Fibroblast of peridontal ligament (primary cell): ENCODE results near the gene CAD.

Experiments
- DNase-seq: peaks from one replicate; pipeline ENCODE4 v3.0.0-alpha.2; 2010; ENCODE audit errors: extremely low read depth

The CAD gene

GRCh38 chr2:27225526-27225925 is 8.4 kb downstream of the CAD start:
- no peak for DNase-seq

DNA sequence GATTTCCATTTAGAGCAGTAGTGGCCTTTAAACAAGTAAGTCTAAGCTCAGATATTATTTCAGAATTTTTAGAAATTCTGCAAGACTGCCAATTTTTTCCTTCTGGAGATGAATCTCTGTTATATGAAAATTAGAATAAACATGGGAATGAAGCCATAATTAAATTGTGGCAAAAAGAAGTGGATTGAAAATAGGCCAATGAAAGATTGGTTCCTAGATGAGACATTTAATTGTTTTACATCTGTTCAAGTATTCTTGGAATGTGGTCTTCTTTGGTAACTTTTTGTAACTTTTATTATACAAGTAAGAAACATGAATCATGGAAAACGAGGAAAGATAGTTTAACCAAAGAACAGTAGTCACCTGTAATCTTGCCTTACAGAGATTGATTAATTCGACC is 10.3 kb downstream of the CAD start:
- DNase-seq: no peak

GRCh38 chr2:27231921-27232320 is 14.8 kb downstream of the CAD start:
- no peak for DNase-seq

DNA sequence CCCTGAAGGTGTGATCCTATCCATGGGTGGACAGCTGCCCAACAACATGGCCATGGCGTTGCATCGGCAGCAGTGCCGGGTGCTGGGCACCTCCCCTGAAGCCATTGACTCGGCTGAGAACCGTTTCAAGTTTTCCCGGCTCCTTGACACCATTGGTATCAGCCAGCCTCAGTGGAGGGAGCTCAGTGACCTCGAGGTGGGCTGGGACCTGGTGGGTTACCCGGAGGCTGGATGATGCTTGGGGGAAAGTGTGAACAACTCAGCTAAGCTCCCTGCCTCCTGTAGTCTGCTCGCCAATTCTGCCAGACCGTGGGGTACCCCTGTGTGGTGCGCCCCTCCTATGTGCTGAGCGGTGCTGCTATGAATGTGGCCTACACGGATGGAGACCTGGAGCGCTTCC is 16.2 kb downstream of the CAD start:
- DNase-seq: no peak

DNA sequence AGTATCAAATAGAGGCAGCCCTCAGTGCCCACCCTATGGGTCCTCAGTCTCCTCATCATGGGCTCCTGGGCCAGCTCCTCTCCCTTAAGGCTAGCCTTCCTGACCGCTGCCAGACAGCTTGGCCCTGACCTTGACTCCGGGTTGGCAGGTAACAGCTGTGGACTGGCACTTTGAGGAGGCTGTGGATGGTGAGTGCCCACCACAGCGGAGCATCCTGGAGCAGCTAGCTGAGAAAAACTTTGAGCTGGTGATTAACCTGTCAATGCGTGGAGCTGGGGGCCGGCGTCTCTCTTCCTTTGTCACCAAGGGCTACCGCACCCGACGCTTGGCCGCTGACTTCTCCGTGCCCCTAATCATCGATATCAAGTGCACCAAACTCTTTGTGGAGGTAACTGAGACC is 19.0 kb downstream of the CAD start:
- DNase-seq: no peak

DNA sequence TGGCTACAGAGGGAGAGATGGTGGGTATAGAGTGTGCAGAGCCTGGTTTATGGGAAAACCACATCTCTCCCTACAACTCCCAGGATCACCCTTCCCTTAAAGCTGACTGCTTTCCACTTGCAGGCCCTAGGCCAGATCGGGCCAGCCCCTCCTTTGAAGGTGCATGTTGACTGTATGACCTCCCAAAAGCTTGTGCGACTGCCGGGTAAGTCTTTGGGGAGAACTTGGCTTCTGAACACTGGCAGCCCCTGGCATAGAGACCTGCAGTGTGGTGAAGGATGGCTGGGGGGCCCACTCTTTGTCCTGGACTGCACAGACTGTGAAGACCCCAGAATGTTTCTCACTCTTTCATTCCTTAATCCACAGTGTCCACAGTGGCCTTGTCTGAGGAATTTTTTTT is 19.5 kb downstream of the CAD start:
- no peak for DNase-seq

GRCh38 chr2:27237341-27237945 is 20.3 kb downstream of the CAD start:
- DNase-seq: no peak

DNA sequence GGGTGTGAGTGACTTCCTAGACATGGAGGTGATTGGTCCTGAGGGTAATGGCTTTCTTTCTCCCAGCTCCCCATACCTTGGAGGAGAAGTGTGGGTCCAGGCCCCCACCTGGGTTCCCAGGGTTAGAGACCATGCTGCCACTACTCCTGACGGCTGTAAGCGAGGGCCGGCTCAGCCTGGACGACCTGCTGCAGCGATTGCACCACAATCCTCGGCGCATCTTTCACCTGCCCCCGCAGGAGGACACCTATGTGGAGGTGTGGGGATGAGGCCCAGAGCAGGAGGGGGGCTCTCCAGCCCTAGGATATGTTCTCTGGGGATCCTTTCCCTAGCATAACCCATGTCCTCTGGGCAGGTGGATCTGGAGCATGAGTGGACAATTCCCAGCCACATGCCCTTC is 21.8 kb downstream of the CAD start:
- no peak for DNase-seq

DNA sequence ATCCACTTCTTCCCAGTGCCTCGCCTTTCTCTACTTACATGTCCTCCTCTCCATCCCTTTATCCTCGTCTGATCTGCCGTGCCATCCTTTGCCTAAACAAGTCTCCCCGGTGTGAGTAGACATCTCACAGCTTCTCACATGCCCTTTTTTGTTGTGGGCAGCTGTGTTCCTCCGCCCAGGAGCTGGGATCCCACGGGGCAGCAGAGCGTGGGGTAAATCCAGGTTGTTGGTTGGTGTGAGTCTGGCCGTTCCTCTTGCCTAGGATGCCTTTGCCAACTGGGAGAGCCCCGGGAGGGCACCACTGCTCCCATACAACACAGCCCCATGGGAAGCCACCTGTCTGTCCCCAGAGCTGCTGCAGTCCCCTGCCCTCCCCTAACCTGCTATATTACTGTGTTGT is 23.2 kb downstream of the CAD start:
- no peak for DNase-seq

- no peak for DNase-seq
Measured at GRCh38 chr2:27241761-27242613, 24.8 kb downstream of the CAD start.

DNA sequence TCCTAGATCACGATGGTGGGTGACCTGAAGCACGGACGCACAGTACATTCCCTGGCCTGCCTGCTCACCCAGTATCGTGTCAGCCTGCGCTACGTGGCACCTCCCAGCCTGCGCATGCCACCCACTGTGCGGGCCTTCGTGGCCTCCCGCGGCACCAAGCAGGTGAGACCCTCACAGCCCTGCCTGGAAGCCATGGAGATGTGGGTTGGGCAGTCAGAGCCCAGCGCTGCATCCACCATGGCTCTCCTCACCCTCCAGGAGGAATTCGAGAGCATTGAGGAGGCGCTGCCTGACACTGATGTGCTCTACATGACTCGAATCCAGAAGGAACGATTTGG is 25.4 kb downstream of the CAD start:
- DNase-seq: no peak

GRCh38 chr2:27243391-27244130 is 26.4 kb downstream of the CAD start:
- DNase-seq: no peak

DNA sequence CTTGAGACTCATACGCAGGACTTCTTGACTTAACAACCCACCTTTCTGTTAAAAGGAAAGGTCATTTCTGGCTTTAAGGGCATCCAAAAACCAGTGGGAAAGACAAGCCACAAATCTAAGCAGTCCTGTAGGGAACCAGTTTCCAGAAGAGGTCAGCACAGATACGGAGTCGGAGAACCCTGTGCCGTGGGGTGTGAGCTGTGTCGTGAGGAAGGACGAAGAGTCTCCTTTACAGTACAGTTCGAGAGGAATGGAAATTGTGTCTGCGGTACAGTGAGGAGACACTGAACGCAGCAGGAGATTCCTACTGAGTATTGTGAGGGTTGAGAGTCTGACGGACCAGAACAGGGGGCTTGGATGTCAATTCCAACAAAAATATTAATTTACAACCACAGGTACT is 27.9 kb downstream of the CAD start:
- DNase-seq: no peak

DNA sequence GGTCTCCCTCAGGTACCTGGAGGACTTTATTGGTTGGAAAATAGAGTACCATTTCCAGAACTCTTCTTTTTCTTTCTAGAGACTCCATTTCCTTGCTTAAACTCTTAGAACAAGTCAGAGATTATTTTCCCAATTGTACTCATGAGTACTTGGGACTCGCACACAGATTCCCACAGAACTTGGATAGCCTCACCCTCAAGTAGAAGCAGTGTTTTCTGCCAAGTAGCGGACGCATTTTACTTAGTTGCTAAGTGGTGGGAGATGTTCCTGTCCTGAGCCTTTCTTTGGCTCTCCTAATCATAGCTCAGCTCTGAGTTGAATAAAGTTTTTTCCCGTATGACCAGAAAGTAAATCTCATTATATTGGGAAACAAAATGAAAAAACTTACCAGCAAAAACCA is 28.5 kb downstream of the CAD start:
- DNase-seq: no peak

DNA sequence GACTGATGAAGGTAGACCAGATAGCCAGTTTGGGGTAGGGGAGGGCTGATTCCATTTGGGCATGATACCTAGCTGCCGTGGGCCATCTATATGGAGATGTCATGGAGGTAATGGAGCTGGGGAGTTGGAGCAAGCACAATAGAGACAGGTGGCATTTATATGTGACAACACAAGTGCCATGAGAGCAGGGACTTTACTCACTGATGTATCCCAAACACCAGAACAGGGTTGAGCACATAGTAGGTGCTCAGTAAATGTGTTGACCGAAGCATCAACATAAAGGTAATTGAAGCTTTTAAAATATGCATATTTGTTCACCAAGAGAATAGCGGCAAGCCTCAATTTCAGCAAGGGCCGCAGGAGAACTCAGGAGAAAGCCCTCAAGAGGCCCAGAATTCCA is 30.7 kb downstream of the CAD start:
- DNase-seq: no peak

DNA sequence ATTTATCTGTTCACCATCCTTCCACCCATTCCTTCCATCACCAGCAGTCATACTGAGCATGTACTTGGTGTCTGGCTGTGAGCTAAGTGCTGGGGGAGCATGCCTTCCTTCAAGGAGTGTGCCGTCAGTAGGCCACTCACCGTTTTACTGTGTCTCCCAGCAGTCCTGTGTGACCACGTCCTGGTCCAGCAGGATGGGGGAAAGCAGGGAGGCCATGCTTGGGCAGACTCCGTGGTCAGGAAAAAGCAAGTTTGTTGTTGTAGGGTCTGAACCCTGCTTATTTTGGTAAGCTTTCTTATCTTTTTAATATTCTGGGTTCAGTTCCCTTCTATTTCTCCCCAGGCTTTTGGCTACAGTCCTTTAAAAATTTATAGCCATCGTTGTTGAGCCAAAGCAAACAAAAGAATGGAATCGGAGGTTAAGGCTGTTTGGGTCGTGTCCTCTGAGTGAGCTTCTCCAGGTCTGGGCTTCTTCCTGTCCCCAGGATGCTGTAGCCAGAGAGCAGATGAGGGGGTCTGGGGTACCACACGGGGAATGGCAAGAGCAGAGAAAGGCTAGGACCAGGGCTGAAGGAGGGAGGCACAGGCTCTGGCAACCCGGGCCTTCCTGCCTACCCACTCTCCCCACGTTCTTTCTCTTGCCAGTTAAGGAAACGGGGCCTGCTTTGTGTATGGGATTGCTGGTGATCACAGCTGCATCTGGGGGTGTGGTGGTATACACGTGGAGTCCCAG is 32.2 kb downstream of the CAD start:
- no peak for DNase-seq

- DNase-seq: peak; percentile 33
Measured at GRCh38 chr2:27249891-27250651, 32.9 kb downstream of the CAD start.

GRCh38 chr2:27250652-27251379 is 33.6 kb downstream of the CAD start:
- no peak for DNase-seq

DNA sequence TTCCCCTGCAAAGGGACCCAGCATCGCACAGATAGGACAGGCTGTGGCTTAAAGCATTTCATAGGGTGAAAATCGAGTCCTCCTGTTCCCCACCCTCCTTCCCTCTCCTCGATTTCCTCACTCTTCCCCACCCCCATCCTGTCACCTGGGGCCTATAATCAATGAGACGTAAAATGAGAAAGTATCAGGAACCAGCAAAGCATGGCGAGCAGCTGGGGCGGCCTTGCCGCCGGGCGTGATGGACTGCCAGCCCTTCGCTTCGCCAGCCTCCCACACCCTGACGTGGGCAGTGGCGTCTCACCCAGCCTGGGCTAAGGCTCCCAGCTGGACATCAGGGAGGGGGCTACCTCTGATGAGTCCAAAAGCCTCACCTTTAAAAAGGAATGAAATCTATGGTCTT is 34.6 kb downstream of the CAD start:
- DNase-seq: no peak

DNA sequence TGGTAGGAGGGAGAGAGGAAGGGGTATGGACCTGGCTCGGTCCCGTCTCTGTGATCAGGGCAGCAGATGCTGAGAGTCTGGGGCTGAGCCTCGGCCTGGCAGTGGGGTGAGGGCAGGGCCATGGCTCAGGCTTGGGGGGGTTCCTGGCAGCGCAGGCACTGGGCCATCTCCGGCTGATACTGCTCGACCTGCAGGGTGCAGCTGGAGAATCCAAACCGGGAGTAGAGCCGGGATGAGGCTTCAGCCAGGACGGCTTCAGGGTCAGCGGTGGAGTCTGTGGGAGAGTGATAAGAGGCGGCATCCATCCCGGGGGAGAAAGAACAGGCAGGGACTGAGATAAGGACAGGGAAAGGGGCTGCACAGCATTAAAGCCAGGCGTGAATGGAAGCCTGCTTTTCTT is 38.0 kb downstream of the CAD start:
- DNase-seq: no peak

GRCh38 chr2:27255660-27256059 is 38.5 kb downstream of the CAD start:
- peak; percentile 75 for DNase-seq
